LNCAP (cell line): ENCODE measurements around the gene P4HTM.

Experiments
- CTCF ChIP-seq: fragments of 450-650 bp; IDR thresholded peaks from 2 replicates; pipeline ENCODE4 v1.5.1; 2017; ENCODE audit warnings: mild to moderate bottlenecking

Gene P4HTM

GRCh38 chr3:49015072-49015471, 25.0 kb downstream of the P4HTM start:
- no peak for TF ChIP-seq CTCF

- no peak for TF ChIP-seq CTCF
Measured at GRCh38 chr3:49015765-49016164, 25.7 kb downstream of the P4HTM start.

GRCh38 chr3:49016414-49017228, 26.6 kb downstream of the P4HTM start:
- TF ChIP-seq CTCF: no peak

- TF ChIP-seq CTCF: no peak
Measured at GRCh38 chr3:49017229-49017970, 27.4 kb downstream of the P4HTM start.

- TF ChIP-seq CTCF: no peak
Measured at GRCh38 chr3:49017971-49018706, 28.1 kb downstream of the P4HTM start, which contains the start of gene DALRD3. TSS of gene DALRD3 (minus strand) at chr3:49018580. CDS start at chr3:49018564, 16 bp downstream.

GRCh38 chr3:49018707-49019006, 28.6 kb downstream of the P4HTM start:
- TF ChIP-seq CTCF: no peak

GRCh38 chr3:49019941-49020329, 29.9 kb downstream of the P4HTM start:
- no peak for TF ChIP-seq CTCF
